ENCODE measurements around the gene MCUR1. TPM values are rescaled to one million over a fixed set of nuclear protein-coding genes. Genes with fewer than 3 reads are reported as not detected.

MCUR1 gene
- total RNA-seq, 1 experiment from 2014 or later, result 35.4 TPM

- H3K4me1 ChIP-seq (ENCODE audit: insufficient read depth, low read length), result peaks cover 4% of the 10 kb centered on the region; the same call in 1 of the 2 replicates
- no peaks in the 10 kb centered on the region for H3K27me3 Mint-ChIP-seq (ENCODE audit: low read depth)
- no peak overlapping the region for H3K23ac ChIP-seq (ENCODE audit: insufficient read length, low read depth, low read length)
- H3K14ac ChIP-seq (ENCODE audit: insufficient read depth, low read length), result no peak overlapping the region
- H3K4me2 ChIP-seq (ENCODE audit: insufficient read depth, insufficient read length, low read length), result no peak overlapping the region
- no peak overlapping the region for H2BK20ac ChIP-seq (ENCODE audit: low read depth, low read length, poor library complexity, severe bottlenecking)
- H2AK5ac ChIP-seq (ENCODE audit: insufficient read length, low read length), result no peak overlapping the region
- H3K4me3 Mint-ChIP-seq, result no peak overlapping the region
- H2BK5ac ChIP-seq (ENCODE audit: insufficient read length, low read length), result no peak overlapping the region
- peaks cover 16 to 23% of the 10 kb centered on the region in 2 experiments for H3K4me1 Mint-ChIP-seq
- WGBS (ENCODE audit: extremely low coverage, insufficient read length, low lambda C conversion rate), result no CpG with 5 or more reads among the region's 5 CpGs
- H3K27ac Mint-ChIP-seq, result no peak overlapping the region; a peak in 1 of 7 replicates
- H2BK12ac ChIP-seq (ENCODE audit: insufficient read length, low read depth, low read length), result no peak overlapping the region
- H3K36me3 Mint-ChIP-seq (ENCODE audit: insufficient read depth in 1 of 3, low read depth in 3 of 3), result no peaks in the 10 kb centered on the region
- DNase-seq, result no peak
- no peak overlapping the region for H2AFZ ChIP-seq (ENCODE audit: low read length)
- no peaks in the 10 kb centered on the region for H3K9me3 ChIP-seq (ENCODE audit: control insufficient read depth, low read depth, low read length)
- no peak overlapping the region for H4K5ac ChIP-seq (ENCODE audit: insufficient read length, low read depth, low read length)
- no peak overlapping the region for H4K8ac ChIP-seq (replicated peaks; ENCODE audit: insufficient read length, low read depth, low read length)
- H4K91ac ChIP-seq (ENCODE audit: insufficient read length, low read depth, low read length), result no peak overlapping the region
- no peak overlapping the region for H3K18ac ChIP-seq (ENCODE audit: insufficient read length, low read depth, low read length)
- H3K79me2 ChIP-seq (ENCODE audit: insufficient read depth, low read length), result no peaks in the 10 kb centered on the region
- no peaks in the 10 kb centered on the region for H3K9me3 Mint-ChIP-seq
- no peak overlapping the region for H2BK15ac ChIP-seq (ENCODE audit: low read depth, low read length)
- no peak overlapping the region for H3K4ac ChIP-seq (ENCODE audit: low read depth, low read length)
- H3K56ac ChIP-seq (ENCODE audit: insufficient read length, low read depth, low read length), result no peak overlapping the region
- H3K9ac ChIP-seq (ENCODE audit: extremely low read depth, insufficient read length, low read length), result no peak overlapping the region
- no peaks in the 10 kb centered on the region for H3K27me3 ChIP-seq (ENCODE audit: insufficient read depth, low read length)
- H3K23me2 ChIP-seq (ENCODE audit: insufficient read length, low read depth, low read length, poor library complexity, severe bottlenecking), result no peaks in the 10 kb centered on the region
- no peak overlapping the region for H3K27ac ChIP-seq (ENCODE audit: insufficient read length, low read depth, low read length)
- H2BK120ac ChIP-seq (ENCODE audit: low read depth, low read length, poor library complexity, severe bottlenecking), result no peak overlapping the region
- H3K79me1 ChIP-seq (ENCODE audit: insufficient read depth, low read depth, low read length, poor library complexity, severe bottlenecking), result no peaks in the 10 kb centered on the region
- no peak for TF ChIP-seq CTCF (conservative IDR thresholded peaks at IDR 0.05)
- H4K20me1 ChIP-seq (ENCODE audit: control insufficient read depth, insufficient read depth, insufficient read length), result no peaks in the 10 kb centered on the region
- H3T11ph ChIP-seq (ENCODE audit: low read length), result no peak overlapping the region
These were observed 27.6 kb upstream of the MCUR1 start for GRCh38 chr6:13841936-13842335.
